Measurements from ENCODE around the gene NTM. TPM values are rescaled to one million over a fixed set of nuclear protein-coding genes. Genes with fewer than 3 reads are reported as not detected.
A peak's percentile ranks its signal among the peaks of the same experiment; 100 is the strongest.

Gene NTM
- total and polyA plus RNA-seq, 2 experiments from 2014 or later = 2.2 to 4.9 TPM

GRCh38 chr11:131957875-131958274 lies 587.5 kb downstream of the NTM start:
- no peak overlapping the region for H3K4me2 ChIP-seq
- H3K36me3 ChIP-seq (replicated peaks; ENCODE audit: insufficient read depth, low read depth) = no peaks in the 10 kb centered on the region
- H3K27me3 ChIP-seq = no peaks in the 10 kb centered on the region
- H3K9me2 ChIP-seq (replicated peaks; ENCODE audit: insufficient read depth) = no peaks in the 10 kb centered on the region
- no peak overlapping the region for H2AFZ ChIP-seq
- TF ChIP-seq EZH2phosphoT487 (IDR thresholded peaks at IDR 0.05; ENCODE audit: low read depth, severe bottlenecking, unreplicated experiment) = peak; percentile 76
- TF ChIP-seq, protein P1, sequence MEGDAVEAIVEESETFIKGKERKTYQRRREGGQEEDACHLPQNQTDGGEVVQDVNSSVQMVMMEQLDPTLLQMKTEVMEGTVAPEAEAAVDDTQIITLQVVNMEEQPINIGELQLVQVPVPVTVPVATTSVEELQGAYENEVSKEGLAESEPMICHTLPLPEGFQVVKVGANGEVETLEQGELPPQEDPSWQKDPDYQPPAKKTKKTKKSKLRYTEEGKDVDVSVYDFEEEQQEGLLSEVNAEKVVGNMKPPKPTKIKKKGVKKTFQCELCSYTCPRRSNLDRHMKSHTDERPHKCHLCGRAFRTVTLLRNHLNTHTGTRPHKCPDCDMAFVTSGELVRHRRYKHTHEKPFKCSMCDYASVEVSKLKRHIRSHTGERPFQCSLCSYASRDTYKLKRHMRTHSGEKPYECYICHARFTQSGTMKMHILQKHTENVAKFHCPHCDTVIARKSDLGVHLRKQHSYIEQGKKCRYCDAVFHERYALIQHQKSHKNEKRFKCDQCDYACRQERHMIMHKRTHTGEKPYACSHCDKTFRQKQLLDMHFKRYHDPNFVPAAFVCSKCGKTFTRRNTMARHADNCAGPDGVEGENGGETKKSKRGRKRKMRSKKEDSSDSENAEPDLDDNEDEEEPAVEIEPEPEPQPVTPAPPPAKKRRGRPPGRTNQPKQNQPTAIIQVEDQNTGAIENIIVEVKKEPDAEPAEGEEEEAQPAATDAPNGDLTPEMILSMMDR (IDR thresholded peaks at IDR 0.05; ENCODE audit: poor library complexity) = no peak
- no peaks in the 10 kb centered on the region for H3K79me2 ChIP-seq
- no peak overlapping the region for H3K27ac ChIP-seq
- H3K9me3 ChIP-seq (ENCODE audit: low read depth) = no peaks in the 10 kb centered on the region
- 55% methylated on average over 6 of the region's 6 CpGs for WGBS (ENCODE audit: low lambda C conversion rate, missing lambda C conversion rate)
- peaks cover 4% of the 10 kb centered on the region for H3K4me1 ChIP-seq (ENCODE audit: insufficient read depth)
- no peaks in the 10 kb centered on the region for H4K20me1 ChIP-seq (ENCODE audit: insufficient read depth, poor library complexity, severe bottlenecking)
- no peak overlapping the region for H3K4me3 ChIP-seq
- no peak for DNase-seq (ENCODE audit: low spot score)

- Histone ChIP-seq H3K4me3 (no peak overlapping the region), H3K36me3 (replicated peaks; ENCODE audit: insufficient read depth, low read depth) (no peaks in the 10 kb centered on the region), H3K79me2 (no peaks in the 10 kb centered on the region), H2AFZ (no peak overlapping the region), H3K27me3 (peaks cover 4% of the 10 kb centered on the region), H3K4me2 (no peak overlapping the region), H4K20me1 (ENCODE audit: insufficient read depth, poor library complexity, severe bottlenecking) (no peaks in the 10 kb centered on the region), H3K4me1 (ENCODE audit: insufficient read depth) (no peaks in the 10 kb centered on the region), H3K9me3 (ENCODE audit: low read depth) (no peaks in the 10 kb centered on the region), H3K27ac (no peak overlapping the region), H3K9me2 (replicated peaks; ENCODE audit: insufficient read depth) (no peaks in the 10 kb centered on the region)
- 87% methylated on average over 7 of the region's 7 CpGs for WGBS (ENCODE audit: low lambda C conversion rate, missing lambda C conversion rate)
- no peak for DNase-seq (ENCODE audit: low spot score)
- TF ChIP-seq EZH2 (IDR thresholded peaks at IDR 0.05; ENCODE audit: borderline replicate concordance) (no peak), EZH2phosphoT487 (IDR thresholded peaks at IDR 0.05; ENCODE audit: low read depth, severe bottlenecking, unreplicated experiment) (no peak)
- TF ChIP-seq, protein P1 (IDR thresholded peaks at IDR 0.05; ENCODE audit: poor library complexity) = no peak
Observed at GRCh38 chr11:131962818-131963217, 592.4 kb downstream of the NTM start.

GRCh38 chr11:131964698-131965483 lies 594.5 kb downstream of the NTM start:
- TF ChIP-seq EZH2 (IDR thresholded peaks at IDR 0.05; ENCODE audit: borderline replicate concordance) (no peak), EZH2phosphoT487 (IDR thresholded peaks at IDR 0.05; ENCODE audit: low read depth, severe bottlenecking, unreplicated experiment) (no peak)
- TF ChIP-seq, protein P1 (IDR thresholded peaks at IDR 0.05; ENCODE audit: poor library complexity) = no peak
- no peak for DNase-seq (ENCODE audit: low spot score)
- Histone ChIP-seq H3K27me3 (peaks cover 4% of the 10 kb centered on the region), H3K36me3 (replicated peaks; ENCODE audit: insufficient read depth, low read depth) (no peaks in the 10 kb centered on the region), H3K9me3 (ENCODE audit: low read depth) (no peaks in the 10 kb centered on the region), H4K20me1 (ENCODE audit: insufficient read depth, poor library complexity, severe bottlenecking) (no peaks in the 10 kb centered on the region), H3K9me2 (replicated peaks; ENCODE audit: insufficient read depth) (no peaks in the 10 kb centered on the region), H2AFZ (no peak overlapping the region), H3K4me1 (ENCODE audit: insufficient read depth) (no peaks in the 10 kb centered on the region), H3K4me2 (no peak overlapping the region), H3K4me3 (no peak overlapping the region), H3K27ac (no peak overlapping the region), H3K79me2 (no peaks in the 10 kb centered on the region)
- 85% methylated on average over 9 of the region's 9 CpGs for whole genome bisulfite sequencing (ENCODE audit: low lambda C conversion rate, missing lambda C conversion rate)

Data from hepatocyte (in vitro differentiated cells).